HCT116 (cell line): Measurements from ENCODE around the gene PC.

ENCODE experiments used
- CEBPB ChIP-seq: IDR thresholded peaks from 2 replicates; pipeline ENCODE4 v1.6.1; 2012; ENCODE audit warnings: low read depth
- CTCF ChIP-seq, 3 experiments: fragments of 200-600 bp in 1 of 3; sonication (generic) in 1 of 3; IDR thresholded peaks in 2 of 3; conservative IDR thresholded peaks in 1 of 3; 2 replicates each; pipeline ENCODE4 v1.5.1; 2012 to 2017; ENCODE audit warnings: low read depth in 2 of 3, low read length in 2 of 3, antibody characterized with exemption in 1 of 3, borderline replicate concordance in 1 of 3, control low read depth in 1 of 3, mild to moderate bottlenecking in 1 of 3, mixed read lengths in 1 of 3, mixed run types in 1 of 3, moderate library complexity in 1 of 3; ENCODE audit not compliant: insufficient read depth in 1 of 3
- ELF1 ChIP-seq: IDR thresholded peaks from 2 replicates; pipeline ENCODE4 v1.6.1; 2012; ENCODE audit warnings: low read depth, borderline replicate concordance
- EZH2 ChIP-seq: fragments of 200-600 bp; sonication (generic); IDR thresholded peaks from 2 replicates; pipeline ENCODE4 v1.6.1; 2017; ENCODE audit warnings: antibody characterized with exemption, mixed run types
- EZH2phosphoT487 ChIP-seq: fragments of 200-600 bp; IDR thresholded peaks from 2 replicates; pipeline ENCODE4 v1.6.1; 2018; ENCODE audit warnings: antibody characterized with exemption, borderline replicate concordance
- MAX ChIP-seq: IDR thresholded peaks from 2 replicates; pipeline ENCODE4 v1.6.1; 2012
- POLR2A ChIP-seq: IDR thresholded peaks from 2 replicates; pipeline ENCODE4 v1.7.0; 2011; ENCODE audit warnings: borderline replicate concordance; ENCODE audit not compliant: insufficient read depth, insufficient read length; ENCODE audit errors: extremely low read depth
- POLR2AphosphoS5 ChIP-seq: IDR thresholded peaks from 2 replicates; pipeline ENCODE4 v1.6.1; 2011; ENCODE audit warnings: mild to moderate bottlenecking, low read depth, low read length, moderate library complexity
- SP1 ChIP-seq: IDR thresholded peaks from 2 replicates; pipeline ENCODE4 v1.6.1; 2012; ENCODE audit warnings: low read depth
- YY1 ChIP-seq: IDR thresholded peaks from 2 replicates; pipeline ENCODE4 v1.6.1; 2011; ENCODE audit warnings: low read length, low read depth, moderate library complexity, mild to moderate bottlenecking; ENCODE audit not compliant: insufficient replicate concordance; ENCODE audit errors: extremely low read depth
- ZBTB33 ChIP-seq: IDR thresholded peaks from 2 replicates; pipeline ENCODE4 v1.6.1; 2011; ENCODE audit warnings: mild to moderate bottlenecking, low read length, moderate library complexity; ENCODE audit not compliant: insufficient replicate concordance; ENCODE audit errors: extremely low read depth
- TF ChIP-seq, protein P1 (sequence below): IDR thresholded peaks from 2 replicates; pipeline ENCODE4 v1.6.1; 2012; ENCODE audit warnings: low read depth

GRCh38 chr11:66879583-66879982, 78.6 kb downstream of the PC start:
- TF ChIP-seq POLR2AphosphoS5 (no peak), ELF1 (no peak), ZBTB33 (no peak), CTCF (IDR thresholded peaks at IDR 0.05 in 2 of 3, conservative IDR thresholded peaks at IDR 0.05 in 1 of 3; ENCODE audit: borderline replicate concordance in 1 of 3, insufficient read depth in 1 of 3, low read depth in 2 of 3, low read length in 2 of 3) (no peak), POLR2A (no peak), EZH2 (no peak), MAX (no peak), CEBPB (no peak), YY1 (no peak), EZH2phosphoT487 (no peak), SP1 (no peak)
- TF ChIP-seq, protein P1, sequence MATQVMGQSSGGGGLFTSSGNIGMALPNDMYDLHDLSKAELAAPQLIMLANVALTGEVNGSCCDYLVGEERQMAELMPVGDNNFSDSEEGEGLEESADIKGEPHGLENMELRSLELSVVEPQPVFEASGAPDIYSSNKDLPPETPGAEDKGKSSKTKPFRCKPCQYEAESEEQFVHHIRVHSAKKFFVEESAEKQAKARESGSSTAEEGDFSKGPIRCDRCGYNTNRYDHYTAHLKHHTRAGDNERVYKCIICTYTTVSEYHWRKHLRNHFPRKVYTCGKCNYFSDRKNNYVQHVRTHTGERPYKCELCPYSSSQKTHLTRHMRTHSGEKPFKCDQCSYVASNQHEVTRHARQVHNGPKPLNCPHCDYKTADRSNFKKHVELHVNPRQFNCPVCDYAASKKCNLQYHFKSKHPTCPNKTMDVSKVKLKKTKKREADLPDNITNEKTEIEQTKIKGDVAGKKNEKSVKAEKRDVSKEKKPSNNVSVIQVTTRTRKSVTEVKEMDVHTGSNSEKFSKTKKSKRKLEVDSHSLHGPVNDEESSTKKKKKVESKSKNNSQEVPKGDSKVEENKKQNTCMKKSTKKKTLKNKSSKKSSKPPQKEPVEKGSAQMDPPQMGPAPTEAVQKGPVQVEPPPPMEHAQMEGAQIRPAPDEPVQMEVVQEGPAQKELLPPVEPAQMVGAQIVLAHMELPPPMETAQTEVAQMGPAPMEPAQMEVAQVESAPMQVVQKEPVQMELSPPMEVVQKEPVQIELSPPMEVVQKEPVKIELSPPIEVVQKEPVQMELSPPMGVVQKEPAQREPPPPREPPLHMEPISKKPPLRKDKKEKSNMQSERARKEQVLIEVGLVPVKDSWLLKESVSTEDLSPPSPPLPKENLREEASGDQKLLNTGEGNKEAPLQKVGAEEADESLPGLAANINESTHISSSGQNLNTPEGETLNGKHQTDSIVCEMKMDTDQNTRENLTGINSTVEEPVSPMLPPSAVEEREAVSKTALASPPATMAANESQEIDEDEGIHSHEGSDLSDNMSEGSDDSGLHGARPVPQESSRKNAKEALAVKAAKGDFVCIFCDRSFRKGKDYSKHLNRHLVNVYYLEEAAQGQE = no peak
